ENCODE results near the gene PUM2. TPM values are rescaled to one million over a fixed set of nuclear protein-coding genes. Genes with fewer than 3 reads are reported as not detected.

Gene PUM2
- total RNA-seq, 1 experiment from 2014 or later: 105 TPM

DNA sequence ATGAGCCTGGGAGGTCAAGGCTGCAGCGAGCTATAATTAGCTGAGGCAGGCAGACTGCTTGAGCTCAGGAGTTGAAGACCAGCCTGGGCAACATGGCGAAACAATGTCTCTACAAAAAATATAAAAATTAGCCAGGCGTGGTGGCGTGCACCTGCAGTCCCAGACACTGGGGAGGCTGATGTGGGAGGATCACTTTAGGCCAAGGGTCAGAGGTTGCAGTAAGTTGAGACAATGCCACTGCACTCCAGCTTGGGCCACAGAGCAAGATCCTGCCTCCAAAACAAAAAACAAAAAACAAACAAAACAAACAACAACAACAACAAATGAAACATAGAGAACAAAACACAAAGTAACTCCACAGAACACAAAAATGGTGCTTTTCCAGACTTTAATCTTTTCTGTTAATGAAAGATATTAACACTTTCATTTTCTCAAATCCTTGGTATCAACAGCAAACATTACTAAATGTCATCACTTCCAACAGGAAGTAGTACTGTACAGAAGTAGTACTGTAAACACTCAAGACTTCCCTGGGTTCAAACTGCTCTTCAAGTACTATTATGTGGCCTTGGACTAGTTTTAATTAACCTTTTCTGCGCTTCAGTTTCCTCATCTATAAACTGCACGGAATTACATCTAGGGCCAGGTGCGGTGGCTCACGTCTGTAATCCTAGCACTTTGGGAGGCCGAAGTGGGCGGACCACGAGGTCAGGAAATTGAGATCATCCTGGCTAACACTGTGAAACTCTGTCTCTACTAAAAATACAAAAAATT is 27.9 kb downstream of the PUM2 start:
- BruUV-seq (replicated peaks): no TSS peak
- Histone ChIP-seq H3K79me2 (ENCODE audit: insufficient read depth, low read length) (peaks cover 100% of the 10 kb centered on the region), H4K20me1 (ENCODE audit: insufficient read depth) (peaks cover 34% of the 10 kb centered on the region; the same call in 1 of the 2 replicates), H3K9me3 (ENCODE audit: control insufficient read depth in 1 of 2, insufficient read depth in 1 of 2, low read depth in 1 of 2, low read length in 2 of 2) (no peaks in the 10 kb centered on the region), H3K9ac (ENCODE audit: low read length) (no peak overlapping the region), H3K4me1 (ENCODE audit: control insufficient read depth in 1 of 2, insufficient read depth in 2 of 2, low read length in 2 of 2) (no peaks in the 10 kb centered on the region), H3K9me2 (ENCODE audit: insufficient read depth) (no peaks in the 10 kb centered on the region), H3K36me3 (ENCODE audit: control insufficient read depth in 1 of 2, insufficient read depth in 2 of 2, low read length in 2 of 2) (peaks cover 24 to 30% of the 10 kb centered on the region in 2 experiments; a peak in 3 of 4 replicates), H2AFZ (ENCODE audit: low read depth, low read length, poor library complexity, severe bottlenecking) (no peak overlapping the region), H3K27ac (ENCODE audit: low read depth, low read length) (no peak overlapping the region), H3K4me3 (replicated peaks in 1 of 2; ENCODE audit: low read depth in 1 of 2, low read length in 2 of 2) (no peak overlapping the region), H3K4me2 (ENCODE audit: low read length) (no peak overlapping the region), H3K27me3 (ENCODE audit: insufficient read depth, low read length) (no peaks in the 10 kb centered on the region)
- ATAC-seq (no peak), DNase-seq (ENCODE audit: low read depth, low spot score) (no peak)
- TF ChIP-seq SP1 (IDR thresholded peaks at IDR 0.05; ENCODE audit: low read depth) (no peak), FOSL1 (IDR thresholded peaks at IDR 0.05; ENCODE audit: low read depth) (no peak), SIN3A (IDR thresholded peaks at IDR 0.05; ENCODE audit: low read depth) (no peak), EZH2phosphoT487 (IDR thresholded peaks at IDR 0.05; ENCODE audit: borderline replicate concordance) (no peak), YY1 (IDR thresholded peaks at IDR 0.05; ENCODE audit: extremely low read depth, insufficient replicate concordance, low read depth, low read length) (no peak), SRF (IDR thresholded peaks at IDR 0.05; ENCODE audit: low read depth) (no peak), EGR1 (IDR thresholded peaks at IDR 0.05; ENCODE audit: low read depth) (no peak), ZNF274 (IDR thresholded peaks at IDR 0.05; ENCODE audit: low read depth, low read length) (no peak), ZFX (IDR thresholded peaks at IDR 0.05) (no peak), CBX3 (IDR thresholded peaks at IDR 0.05; ENCODE audit: low read depth) (no peak), JUND (IDR thresholded peaks at IDR 0.05) (no peak), CEBPB (IDR thresholded peaks at IDR 0.05; ENCODE audit: low read depth) (no peak), POLR2A (IDR thresholded peaks at IDR 0.05; ENCODE audit: borderline replicate concordance, extremely low read depth, insufficient read depth, insufficient read length) (no peak), POLR2AphosphoS5 (IDR thresholded peaks at IDR 0.05; ENCODE audit: low read depth, low read length) (no peak)
- TF ChIP-seq, protein P1, sequence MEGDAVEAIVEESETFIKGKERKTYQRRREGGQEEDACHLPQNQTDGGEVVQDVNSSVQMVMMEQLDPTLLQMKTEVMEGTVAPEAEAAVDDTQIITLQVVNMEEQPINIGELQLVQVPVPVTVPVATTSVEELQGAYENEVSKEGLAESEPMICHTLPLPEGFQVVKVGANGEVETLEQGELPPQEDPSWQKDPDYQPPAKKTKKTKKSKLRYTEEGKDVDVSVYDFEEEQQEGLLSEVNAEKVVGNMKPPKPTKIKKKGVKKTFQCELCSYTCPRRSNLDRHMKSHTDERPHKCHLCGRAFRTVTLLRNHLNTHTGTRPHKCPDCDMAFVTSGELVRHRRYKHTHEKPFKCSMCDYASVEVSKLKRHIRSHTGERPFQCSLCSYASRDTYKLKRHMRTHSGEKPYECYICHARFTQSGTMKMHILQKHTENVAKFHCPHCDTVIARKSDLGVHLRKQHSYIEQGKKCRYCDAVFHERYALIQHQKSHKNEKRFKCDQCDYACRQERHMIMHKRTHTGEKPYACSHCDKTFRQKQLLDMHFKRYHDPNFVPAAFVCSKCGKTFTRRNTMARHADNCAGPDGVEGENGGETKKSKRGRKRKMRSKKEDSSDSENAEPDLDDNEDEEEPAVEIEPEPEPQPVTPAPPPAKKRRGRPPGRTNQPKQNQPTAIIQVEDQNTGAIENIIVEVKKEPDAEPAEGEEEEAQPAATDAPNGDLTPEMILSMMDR (IDR thresholded peaks at IDR 0.05 in 2 of 3, conservative IDR thresholded peaks at IDR 0.05 in 1 of 3; ENCODE audit: borderline replicate concordance in 1 of 3, insufficient read depth in 1 of 3, low read depth in 2 of 3, low read length in 2 of 3): no peak
- TF ChIP-seq, protein P2, sequence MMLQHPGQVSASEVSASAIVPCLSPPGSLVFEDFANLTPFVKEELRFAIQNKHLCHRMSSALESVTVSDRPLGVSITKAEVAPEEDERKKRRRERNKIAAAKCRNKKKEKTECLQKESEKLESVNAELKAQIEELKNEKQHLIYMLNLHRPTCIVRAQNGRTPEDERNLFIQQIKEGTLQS (IDR thresholded peaks at IDR 0.05): no peak
- TF ChIP-seq, protein P3, sequence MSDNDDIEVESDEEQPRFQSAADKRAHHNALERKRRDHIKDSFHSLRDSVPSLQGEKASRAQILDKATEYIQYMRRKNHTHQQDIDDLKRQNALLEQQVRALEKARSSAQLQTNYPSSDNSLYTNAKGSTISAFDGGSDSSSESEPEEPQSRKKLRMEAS (IDR thresholded peaks at IDR 0.05): no peak
- TF ChIP-seq, protein P4, sequence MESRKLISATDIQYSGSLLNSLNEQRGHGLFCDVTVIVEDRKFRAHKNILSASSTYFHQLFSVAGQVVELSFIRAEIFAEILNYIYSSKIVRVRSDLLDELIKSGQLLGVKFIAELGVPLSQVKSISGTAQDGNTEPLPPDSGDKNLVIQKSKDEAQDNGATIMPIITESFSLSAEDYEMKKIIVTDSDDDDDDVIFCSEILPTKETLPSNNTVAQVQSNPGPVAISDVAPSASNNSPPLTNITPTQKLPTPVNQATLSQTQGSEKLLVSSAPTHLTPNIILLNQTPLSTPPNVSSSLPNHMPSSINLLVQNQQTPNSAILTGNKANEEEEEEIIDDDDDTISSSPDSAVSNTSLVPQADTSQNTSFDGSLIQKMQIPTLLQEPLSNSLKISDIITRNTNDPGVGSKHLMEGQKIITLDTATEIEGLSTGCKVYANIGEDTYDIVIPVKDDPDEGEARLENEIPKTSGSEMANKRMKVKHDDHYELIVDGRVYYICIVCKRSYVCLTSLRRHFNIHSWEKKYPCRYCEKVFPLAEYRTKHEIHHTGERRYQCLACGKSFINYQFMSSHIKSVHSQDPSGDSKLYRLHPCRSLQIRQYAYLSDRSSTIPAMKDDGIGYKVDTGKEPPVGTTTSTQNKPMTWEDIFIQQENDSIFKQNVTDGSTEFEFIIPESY (IDR thresholded peaks at IDR 0.05; ENCODE audit: extremely low read depth, insufficient replicate concordance, low read length): no peak
- intact Hi-C loops (cut with micrococcal nuclease): no loop called here
- ChIA-PET CTCF (no interaction called here), RAD21 (ENCODE audit: low non-redundant PET in 1 of 2, low total read pairs in 2 of 2, uncharacterized antibody in 2 of 2, unreplicated experiment in 2 of 2) (no interaction called here), POLR2A (no interaction called here)

Data from HCT116 (cell line).